OCI-LY1 (cell line): ENCODE measurements around the gene KDM2A.

Experiments
- EZH2 ChIP-seq: fragments of 200-600 bp; sonication (generic), shearing (Covaris generic); IDR thresholded peaks from 2 replicates; pipeline ENCODE4 v1.8.0; 2017; ENCODE audit warnings: borderline replicate concordance, mixed run types, mild to moderate bottlenecking, antibody characterized with exemption, low read length, moderate library complexity, mixed read lengths
- TF ChIP-seq, protein P1 (sequence below): fragments of 200-600 bp; sonication (generic), shearing (Covaris generic); IDR thresholded peaks from 2 replicates; pipeline ENCODE4 v1.5.1; 2017; ENCODE audit warnings: mild to moderate bottlenecking, antibody characterized with exemption, low read length, moderate library complexity, mixed read lengths

GRCh38 chr11:67213178-67213621 is 94.1 kb downstream of the KDM2A start:
- TF ChIP-seq, protein P1, sequence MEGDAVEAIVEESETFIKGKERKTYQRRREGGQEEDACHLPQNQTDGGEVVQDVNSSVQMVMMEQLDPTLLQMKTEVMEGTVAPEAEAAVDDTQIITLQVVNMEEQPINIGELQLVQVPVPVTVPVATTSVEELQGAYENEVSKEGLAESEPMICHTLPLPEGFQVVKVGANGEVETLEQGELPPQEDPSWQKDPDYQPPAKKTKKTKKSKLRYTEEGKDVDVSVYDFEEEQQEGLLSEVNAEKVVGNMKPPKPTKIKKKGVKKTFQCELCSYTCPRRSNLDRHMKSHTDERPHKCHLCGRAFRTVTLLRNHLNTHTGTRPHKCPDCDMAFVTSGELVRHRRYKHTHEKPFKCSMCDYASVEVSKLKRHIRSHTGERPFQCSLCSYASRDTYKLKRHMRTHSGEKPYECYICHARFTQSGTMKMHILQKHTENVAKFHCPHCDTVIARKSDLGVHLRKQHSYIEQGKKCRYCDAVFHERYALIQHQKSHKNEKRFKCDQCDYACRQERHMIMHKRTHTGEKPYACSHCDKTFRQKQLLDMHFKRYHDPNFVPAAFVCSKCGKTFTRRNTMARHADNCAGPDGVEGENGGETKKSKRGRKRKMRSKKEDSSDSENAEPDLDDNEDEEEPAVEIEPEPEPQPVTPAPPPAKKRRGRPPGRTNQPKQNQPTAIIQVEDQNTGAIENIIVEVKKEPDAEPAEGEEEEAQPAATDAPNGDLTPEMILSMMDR, result no peak
- TF ChIP-seq EZH2, result no peak
